NOMO-1 treated with DMSO at 0.1 percent for 48 hours (cell line): Measurements from ENCODE around the gene CCDC34.
"Not testable (repeated sequence)": the region's sequence is repeated elsewhere in the genome, so short reads cannot be mapped to it uniquely, and the experiment has no call there.

Experiments
- DNase-seq: peaks from one replicate; lab custom pipeline; 2025; ENCODE audit not compliant: unreplicated experiment; lab: John Stamatoyannopoulos, UW

Gene CCDC34

DNA sequence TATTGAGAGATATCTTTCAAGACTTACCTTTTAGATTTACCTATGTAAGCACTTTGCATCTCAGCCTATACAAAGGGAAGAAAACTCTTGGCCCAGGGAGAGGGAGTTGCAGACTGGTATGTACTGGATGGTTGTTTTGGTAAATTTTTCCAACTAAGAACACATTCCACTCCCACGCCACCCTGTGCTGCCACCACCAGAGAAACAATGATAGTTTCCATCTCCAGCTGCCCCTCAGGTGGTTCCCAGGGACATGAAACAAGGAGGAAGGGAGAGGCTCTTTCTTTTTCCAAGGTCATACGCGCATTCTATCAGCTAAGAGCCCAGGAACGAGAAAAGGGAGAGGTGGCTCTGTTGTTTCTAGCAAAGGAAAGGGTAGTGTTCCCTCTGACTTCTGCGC lies 34.4 kb downstream of the CCDC34 start:
- no peak for DNase-seq

GRCh38 chr11:27327064-27327463 lies 36.0 kb downstream of the CCDC34 start:
- not testable (repeated sequence) for DNase-seq

DNA sequence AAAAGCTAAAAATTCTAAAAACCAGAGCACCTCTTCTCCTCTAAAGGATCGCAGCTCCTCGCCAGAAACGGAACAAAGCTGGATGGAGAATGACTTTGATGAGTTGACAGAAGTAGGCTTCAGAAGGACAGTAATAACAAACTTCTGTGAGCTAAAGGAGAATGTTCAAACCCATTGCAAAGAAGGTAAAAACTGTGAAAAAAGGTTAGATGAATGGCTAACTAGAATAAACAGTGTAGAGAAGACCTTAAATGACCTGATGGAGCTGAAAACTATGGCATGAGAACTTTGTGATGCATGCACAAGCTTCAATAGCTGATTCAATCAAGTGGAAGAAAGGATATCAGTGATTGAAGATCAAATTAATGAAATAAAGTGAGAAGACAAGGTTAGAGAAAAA lies 40.8 kb downstream of the CCDC34 start:
- not testable (repeated sequence) for DNase-seq

DNA sequence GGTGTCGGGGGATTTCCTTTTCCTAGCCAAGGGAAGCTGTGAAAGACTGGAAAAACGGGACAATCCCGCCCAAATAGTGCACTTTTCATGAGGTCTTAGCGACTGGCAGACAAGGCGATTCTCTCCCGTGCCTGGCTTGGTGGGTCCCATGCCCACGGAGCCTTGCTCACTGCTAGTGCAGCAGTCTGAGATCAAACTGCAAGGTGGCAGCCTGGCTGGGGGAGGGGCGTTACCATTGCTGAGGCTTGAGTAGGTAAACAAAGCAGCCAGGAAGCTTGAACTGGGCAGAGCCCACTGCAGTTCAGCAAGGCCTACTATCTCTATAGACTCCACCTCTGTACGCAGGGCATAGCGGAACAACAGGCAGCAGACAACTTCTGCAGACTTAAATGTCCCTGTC lies 41.7 kb downstream of the CCDC34 start:
- DNase-seq, result not testable (repeated sequence)

- no peak for DNase-seq
Measured at GRCh38 chr11:27319072-27319471, 43.9 kb downstream of the CCDC34 start.

- DNase-seq, result no peak
Measured at GRCh38 chr11:27317751-27318150, 45.3 kb downstream of the CCDC34 start.

DNA sequence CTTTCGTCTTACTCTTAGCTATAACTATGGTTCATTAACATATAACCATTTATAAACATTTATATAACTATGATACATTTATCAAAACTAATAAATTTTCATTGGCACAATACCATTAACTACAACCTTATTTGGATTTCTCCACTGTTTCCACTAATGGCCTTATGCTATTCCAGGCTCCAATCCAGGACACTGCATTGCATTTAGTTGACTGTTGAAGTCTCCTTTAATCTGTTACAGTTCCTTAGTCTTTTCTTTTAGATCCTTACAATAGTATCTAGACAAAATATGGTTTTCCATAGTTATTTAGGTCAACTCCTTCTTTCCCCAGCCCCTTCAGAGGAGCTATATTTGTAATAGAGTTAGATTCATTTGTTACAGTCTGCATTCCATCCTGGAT lies 47.2 kb downstream of the CCDC34 start:
- DNase-seq, result no peak

GRCh38 chr11:27313157-27313821 lies 49.7 kb downstream of the CCDC34 start:
- DNase-seq, result no peak

GRCh38 chr11:27312110-27312509 lies 50.9 kb downstream of the CCDC34 start:
- DNase-seq, result no peak

DNA sequence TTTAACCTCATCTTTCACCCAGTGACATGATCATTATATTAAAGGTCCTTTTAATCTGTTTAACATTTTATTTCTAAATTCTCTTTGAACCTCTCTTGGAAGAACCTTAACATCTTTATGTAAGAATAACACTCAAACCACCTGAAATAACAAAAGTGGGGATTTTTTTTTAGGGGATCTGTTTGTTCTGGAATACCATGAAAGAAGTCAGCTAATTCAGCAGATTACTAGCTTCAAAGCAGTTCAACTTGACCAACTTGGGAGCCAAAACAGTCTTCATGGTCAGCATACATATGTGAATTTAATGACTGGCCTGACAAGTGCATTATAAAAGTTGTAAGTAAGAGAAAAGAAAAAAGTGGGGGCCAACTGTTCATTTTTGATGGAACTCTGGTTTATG lies 52.3 kb downstream of the CCDC34 start:
- no peak for DNase-seq

DNA sequence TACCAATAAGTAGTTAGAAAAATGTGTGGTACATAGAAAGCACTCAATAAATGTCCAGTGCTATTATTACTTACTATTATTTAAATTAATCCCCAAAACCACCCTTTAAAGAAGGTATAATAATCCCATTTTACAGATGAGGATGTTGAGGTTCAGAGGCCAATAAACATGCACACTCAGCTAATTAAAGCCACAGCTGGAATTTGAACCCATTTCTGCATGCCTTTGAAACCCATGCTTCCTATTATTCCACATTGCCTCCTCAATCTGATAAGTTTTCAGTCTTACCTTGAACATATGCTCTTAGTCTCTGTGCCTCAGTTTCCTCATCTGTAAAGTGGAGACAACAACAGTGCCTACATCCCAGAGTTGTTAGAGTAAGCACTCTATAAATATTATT lies 52.8 kb downstream of the CCDC34 start:
- DNase-seq, result no peak

DNA sequence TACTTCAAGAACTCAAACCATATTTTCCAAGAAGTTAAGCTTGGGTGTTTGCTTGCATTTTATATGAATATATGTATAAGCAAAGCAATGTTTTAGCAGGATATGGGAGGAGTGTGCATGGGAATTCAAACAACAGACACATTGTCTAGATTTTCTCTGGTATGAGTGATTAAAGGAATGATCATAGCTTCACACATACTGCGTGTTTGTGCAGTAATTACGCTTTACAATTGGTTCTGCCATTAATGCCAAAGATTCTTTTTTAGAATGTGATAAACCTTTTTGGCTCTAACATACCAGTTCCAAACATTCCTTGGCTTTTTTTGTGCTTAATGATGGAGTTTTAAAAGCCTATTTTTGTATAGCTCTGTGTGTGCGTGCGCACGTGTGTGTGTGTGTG lies 54.0 kb downstream of the CCDC34 start:
- DNase-seq, result no peak

GRCh38 chr11:27307232-27307631 lies 55.8 kb downstream of the CCDC34 start:
- no peak for DNase-seq

- DNase-seq, result no peak
Measured at GRCh38 chr11:27305751-27306150, 57.3 kb downstream of the CCDC34 start.

DNA sequence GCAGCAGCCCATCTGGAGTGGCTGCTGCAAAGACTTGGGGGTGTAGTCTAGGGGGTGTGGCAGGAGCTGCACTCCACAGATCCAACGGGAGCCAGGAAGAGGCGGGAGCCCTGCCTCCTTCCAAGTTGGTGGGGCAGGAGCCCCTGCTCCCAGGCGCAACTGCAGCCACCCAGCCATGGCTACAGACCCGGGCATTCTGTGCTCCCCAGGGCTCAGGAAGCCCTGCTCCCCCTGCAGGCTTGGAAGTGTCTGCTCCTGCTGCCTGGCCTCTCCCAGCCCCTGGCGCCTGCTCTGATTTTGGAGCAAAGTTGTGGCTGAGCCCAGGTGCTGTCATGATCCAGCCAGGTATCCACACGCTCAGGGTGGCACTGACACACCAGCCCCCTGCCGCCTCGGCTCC lies 58.5 kb downstream of the CCDC34 start:
- DNase-seq, result no peak

GRCh38 chr11:27303903-27304302 lies 59.1 kb downstream of the CCDC34 start:
- no peak for DNase-seq

GRCh38 chr11:27300974-27301373 lies 62.0 kb downstream of the CCDC34 start:
- no peak for DNase-seq

DNA sequence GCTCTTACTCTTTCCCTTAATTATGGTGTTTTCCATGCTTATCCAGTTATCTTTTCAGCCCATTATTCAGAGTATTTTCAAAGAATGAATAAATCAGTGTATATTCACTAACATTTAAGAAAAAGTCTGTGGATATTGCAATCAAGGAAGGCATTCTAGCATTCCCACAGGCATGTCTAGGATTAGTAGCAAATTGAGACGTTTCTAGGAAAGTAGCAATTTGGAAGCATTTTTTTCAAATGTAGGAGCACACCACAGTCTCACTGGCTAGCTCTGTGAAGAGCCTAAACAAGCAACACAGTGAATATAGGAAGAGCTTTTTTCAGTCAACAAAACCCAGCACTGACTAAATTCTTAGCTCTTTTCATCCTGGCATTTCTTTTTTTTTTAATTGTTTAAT lies 65.4 kb downstream of the CCDC34 start:
- DNase-seq, result no peak

GRCh38 chr11:27296497-27296896 lies 66.5 kb downstream of the CCDC34 start:
- DNase-seq, result peak; percentile 28

DNA sequence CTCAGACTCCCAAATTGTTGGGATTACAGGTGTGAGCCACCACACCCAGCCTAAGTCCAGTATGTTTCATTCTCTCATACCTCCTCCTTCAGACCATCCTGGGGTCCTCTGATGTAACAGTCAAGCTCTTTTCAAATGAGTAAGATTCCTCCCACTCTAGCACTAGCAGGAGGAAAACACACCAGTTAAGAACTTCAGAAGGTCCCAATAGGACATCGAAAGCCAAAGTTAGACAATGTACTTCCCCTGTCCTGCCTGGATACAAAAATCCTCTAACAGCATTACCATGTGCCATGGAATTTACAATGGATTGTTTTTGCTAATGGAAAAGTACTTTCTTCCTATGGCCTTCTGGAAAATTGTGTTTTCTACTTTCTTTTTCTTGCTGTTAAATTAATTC lies 67.1 kb downstream of the CCDC34 start:
- DNase-seq, result no peak

- no peak for DNase-seq
Measured at GRCh38 chr11:27294654-27295053, 68.4 kb downstream of the CCDC34 start.

- DNase-seq, result no peak
Measured at GRCh38 chr11:27293515-27294417, 69.2 kb downstream of the CCDC34 start.
